SW480 (cell line): Measurements from ENCODE around the gene PDYN.

Experiments
- DNase-seq: peaks from one replicate; pipeline ENCODE4 v3.0.0-alpha.2; 2016; ENCODE audit warnings: low spot score

PDYN gene

DNA sequence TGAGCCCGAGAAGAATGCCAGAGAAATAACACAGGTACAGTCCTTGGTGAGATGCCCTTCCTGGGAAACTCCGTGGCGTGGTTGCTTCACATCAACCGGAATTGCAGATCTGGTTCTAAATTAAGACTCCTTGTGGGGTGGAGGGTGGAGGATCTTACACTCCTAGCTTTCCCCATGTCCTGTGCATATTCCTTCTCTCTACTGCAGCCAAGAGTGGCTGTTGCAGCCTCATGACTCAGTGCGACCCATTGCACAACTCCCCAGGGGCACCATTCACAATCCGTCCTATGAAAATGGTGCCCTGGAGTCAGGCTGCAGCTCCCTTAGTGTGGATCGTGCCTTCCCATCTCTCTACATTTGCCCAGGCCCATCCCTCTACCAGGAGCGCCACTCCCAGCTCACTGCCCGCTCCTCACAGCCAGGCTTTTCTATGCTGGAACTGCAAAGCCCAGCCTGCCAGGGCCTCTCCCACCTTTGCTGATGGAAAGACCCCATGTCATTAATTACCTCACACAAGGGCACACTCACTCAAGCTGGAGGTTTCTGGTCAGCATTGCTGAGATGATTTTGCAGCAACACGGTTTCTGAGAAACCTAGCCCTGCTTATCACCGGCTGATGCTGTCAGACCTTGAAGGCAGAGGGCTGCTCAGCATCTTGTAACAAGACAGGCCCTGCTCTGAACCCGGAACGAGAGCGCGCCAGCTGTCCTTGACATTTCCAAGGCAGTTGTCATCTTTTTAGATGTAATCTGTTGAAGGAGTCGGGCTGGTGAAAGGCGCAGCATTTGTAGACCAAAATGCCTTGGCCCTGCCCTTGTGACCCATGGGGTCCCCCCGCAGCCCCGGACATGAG lies 58.9 kb downstream of the PDYN start:
- DNase-seq = no peak

DNA sequence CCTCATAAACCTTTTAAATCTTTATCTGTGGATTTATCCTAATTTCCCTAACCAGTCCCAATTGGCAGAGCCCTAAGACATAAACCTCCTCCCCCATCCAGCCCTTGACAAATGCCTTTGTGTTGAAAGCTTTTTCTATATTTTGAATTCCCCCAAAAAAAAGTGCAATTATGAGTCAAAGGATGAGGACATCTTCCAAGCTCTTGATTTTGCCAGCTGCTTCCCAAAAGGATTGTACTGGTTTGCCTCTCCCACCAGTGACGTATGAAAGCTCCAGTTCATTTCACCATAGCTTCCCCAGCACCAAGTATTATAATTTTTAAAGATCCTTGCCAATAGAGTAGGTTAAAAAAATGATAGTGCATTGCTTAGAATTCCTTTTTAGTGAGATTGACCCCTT lies 59.7 kb downstream of the PDYN start:
- DNase-seq = no peak

DNA sequence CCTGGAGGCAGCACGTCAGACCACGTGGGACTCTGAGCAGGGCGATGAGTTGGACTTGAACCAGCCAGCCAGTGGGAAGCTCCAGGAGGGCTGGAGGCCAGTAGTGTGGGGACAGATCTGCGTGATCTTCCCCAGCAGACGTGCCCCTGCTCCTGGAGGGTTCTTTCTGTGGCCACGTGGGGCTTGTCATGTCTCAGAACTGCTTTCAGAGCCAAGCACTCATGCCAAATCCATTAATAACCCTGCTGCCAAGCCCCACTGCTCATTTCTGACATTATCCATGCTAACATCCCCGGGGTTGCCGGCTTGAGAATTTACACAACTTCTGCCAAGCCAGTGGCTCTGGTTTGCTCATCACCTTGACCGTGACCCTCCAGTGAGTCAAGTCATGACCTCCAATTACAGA lies 60.4 kb downstream of the PDYN start:
- no peak for DNase-seq

DNA sequence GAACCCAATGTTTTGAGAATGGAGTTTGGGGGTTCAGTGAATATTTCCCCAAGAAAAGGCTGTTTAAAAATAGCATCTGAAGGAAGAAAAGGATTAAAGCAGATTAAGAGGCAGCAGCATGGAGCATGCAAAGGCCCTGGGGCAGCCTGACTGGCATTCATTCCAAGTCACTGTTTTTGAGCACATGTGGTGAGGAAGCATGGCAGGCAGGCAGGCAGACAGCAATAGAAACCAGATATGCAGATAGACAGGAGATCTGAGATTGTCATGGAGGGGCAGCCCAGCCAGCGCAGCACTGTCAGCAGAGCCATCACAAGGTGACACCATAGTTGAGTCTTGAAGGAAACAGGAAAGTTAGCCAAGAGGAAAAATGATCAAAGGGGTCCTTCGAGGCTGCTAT lies 60.9 kb downstream of the PDYN start:
- DNase-seq = no peak

DNA sequence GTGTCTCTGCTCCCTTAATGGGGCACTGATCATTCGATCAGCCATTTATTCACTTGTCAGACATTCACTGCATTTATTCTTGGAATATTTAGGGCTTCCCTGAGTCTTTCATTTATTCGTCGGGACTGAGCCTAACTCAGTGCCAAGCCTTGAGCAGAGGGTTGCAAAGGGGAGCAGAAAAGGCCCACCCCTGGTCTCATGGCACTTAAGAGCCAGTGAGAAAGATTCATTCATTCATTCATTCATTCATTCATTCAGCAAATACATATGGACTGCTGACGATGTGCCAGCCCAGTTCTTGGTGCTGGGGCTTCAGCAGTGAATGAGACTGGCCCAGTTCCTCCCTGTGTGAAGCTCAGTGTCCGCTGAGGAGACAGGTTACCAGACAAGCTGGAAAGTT lies 62.0 kb downstream of the PDYN start:
- DNase-seq = no peak

DNA sequence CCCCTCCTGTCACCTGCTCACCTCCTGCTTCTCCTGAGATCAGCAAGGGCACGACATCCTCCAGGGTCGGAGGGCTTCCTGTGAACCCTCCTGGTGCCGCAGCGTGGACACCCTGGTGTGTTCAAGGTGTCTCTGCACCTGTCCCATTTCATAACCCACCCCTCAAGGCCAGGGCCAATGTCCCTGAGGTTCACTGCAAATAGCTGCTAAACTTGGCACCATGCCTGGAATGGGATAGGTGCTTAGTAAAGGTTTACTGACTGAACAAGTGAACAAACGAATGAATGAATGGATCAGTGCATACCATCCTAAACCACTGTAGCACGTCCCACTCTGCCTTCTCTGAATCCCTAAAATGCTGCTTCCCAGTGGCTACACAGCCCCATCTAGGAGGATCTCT lies 63.7 kb downstream of the PDYN start:
- no peak for DNase-seq

DNA sequence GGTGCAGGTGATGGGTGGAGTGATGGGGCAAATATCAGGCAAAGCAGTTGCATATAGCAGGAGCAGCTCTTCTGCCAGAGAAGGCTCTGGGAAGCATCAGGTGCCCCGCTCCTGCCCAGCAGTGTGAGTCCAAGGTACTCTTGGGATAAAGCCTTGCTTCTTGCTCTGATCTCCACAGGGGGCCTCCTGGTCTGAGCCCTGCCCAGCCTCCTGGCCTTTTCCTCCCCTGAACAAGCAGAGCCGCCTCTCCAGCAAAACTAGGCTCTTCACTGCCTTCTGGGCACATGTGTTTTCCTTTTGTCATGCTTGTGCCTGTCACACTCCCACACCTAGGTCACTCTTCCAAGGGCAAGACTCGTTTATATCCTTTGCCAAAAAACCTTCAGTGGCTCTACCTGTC lies 64.4 kb downstream of the PDYN start:
- no peak for DNase-seq

DNA sequence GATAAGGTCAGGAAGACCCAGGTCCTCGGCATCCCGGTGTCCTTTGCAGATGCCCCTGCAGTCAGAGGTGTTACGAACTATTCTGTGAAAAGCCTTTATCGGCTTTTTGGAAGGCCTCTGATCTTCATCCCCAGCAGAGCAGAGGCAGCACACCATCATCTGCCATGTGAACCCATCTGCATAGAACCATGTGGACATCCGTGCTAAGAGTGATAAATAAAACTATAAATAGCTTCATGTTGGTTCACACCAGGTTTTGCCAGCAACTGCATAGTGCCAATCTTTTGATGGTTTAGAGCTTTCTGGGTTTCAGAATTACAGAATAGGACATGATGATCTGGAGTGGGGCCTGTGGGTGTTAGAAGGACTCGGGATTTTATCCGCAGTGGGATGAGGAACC lies 65.1 kb downstream of the PDYN start:
- no peak for DNase-seq
